ENCODE results near the gene CRYBG1. TPM values are rescaled to one million over a fixed set of nuclear protein-coding genes. Genes with fewer than 3 reads are reported as not detected.

CRYBG1 gene
- polyA plus RNA-seq, 2 of the 4 experiments (the other 2 are of a cell fraction), result 0.31 to 0.37 TPM

DNA sequence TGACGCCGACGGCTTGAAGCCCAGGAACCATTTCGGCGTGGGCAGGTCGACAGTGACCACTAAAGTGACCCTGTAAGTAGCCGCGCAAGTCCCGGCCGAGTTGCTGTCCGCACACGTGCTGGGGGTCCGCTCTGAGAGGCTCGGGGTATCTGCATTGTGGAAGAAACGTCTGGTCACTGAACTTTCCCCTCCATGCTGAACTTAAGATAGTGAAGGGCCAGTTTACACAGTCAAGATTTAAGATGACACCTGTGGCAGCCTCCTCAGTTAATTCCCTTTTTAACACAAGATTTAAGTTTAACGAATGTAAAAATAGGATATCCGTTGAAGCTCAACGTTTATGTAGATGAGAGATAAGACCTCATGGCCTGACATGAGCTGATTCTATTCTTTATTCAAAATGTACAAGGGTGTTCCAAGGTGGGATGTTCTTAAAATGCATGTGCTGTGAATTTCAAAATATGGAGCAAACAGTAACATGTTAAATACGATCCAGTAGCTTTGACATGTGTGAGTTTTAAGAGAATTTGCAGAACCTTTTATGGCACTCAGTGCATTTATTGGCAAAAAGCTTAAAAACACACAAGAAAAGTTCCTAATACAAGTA, 152.6 kb downstream of the CRYBG1 start (continued):
- TF ChIP-seq PHF8 (IDR thresholded peaks at IDR 0.05; ENCODE audit: borderline replicate concordance, low read depth) (no peak), JUN (IDR thresholded peaks at IDR 0.05) (no peak), TFCP2L1 (CRISPR knock-in tag; IDR thresholded peaks at IDR 0.05) (no peak), ZSCAN20 (CRISPR knock-in tag; IDR thresholded peaks at IDR 0.05) (no peak), NR3C1 (IDR thresholded peaks at IDR 0.05) (no peak), RNF2 (IDR thresholded peaks at IDR 0.05; ENCODE audit: borderline replicate concordance, low read depth) (no peak), RCOR1 (IDR thresholded peaks at IDR 0.05; ENCODE audit: low read depth, low read length) (no peak), CHD4 (IDR thresholded peaks at IDR 0.05; ENCODE audit: borderline replicate concordance) (no peak), KDM1A (IDR thresholded peaks at IDR 0.05; ENCODE audit: low read depth) (no peak), JUNB (IDR thresholded peaks at IDR 0.05) (no peak), POLR2A (IDR thresholded peaks at IDR 0.05; ENCODE audit: low read length) (no peak), SREBF2 (IDR thresholded peaks at IDR 0.05) (no peak)
- TF ChIP-seq, protein P1, sequence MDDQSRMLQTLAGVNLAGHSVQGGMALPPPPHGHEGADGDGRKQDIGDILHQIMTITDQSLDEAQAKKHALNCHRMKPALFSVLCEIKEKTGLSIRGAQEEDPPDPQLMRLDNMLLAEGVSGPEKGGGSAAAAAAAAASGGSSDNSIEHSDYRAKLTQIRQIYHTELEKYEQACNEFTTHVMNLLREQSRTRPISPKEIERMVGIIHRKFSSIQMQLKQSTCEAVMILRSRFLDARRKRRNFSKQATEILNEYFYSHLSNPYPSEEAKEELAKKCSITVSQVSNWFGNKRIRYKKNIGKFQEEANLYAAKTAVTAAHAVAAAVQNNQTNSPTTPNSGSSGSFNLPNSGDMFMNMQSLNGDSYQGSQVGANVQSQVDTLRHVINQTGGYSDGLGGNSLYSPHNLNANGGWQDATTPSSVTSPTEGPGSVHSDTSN (IDR thresholded peaks at IDR 0.05), result no peak

DNA sequence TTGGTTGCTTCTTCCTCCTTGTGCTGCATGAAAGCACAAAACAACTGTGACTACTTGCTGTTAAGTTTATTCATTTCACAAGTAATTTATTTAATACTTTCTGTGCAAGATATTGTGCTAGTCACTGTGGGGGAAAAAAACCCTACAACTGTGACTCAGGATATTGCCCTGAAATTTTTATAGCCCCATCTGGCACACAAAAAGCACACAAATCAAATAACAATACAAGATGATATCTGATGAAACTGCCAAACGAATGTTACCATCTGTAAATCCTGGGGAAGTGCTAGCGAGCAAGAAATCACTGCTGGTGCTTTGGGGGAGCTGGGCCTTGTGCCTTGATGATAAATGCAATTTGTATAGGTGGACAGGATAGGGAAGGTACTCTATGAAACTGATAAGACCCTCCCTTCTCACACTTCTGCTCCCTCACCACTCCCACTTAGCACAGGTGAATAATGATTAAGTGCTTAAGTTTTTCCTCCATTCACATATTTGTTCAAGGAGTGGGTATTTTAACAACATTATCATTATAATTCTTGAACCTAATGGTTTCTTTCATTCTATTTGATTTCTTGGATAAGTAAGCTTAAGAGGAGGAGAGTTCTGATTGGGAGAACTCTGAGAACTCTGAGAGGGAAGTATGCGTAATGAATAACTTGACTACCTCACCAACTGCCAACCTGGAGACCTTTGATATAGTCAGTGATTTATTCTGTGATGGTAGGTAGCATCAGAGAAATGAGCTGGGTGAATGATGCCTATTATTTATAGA, 153.5 kb downstream of the CRYBG1 start:
- ChIA-PET POLR2A (no interaction called here), CTCF (interaction anchor here (1.2 to 1.5 kb wide), 4 partner anchors 11 to 67 kb away, joined by 3 to 6 read pairs (median 3); no protein-coding TSS in a partner anchor)
- FAIRE-seq (no peak), DNase-seq (ENCODE audit: low read depth in 1 of 2, low spot score in 1 of 2) (no peak), ATAC-seq (no peak)
- 62% methylated on average over 3 of the region's 3 CpGs for WGBS (ENCODE audit: missing lambda C conversion rate)
- H3K4me1 ChIP-seq, result peaks cover 10% of the 10 kb centered on the region; the same call in 2 of the 3 replicates
- TF ChIP-seq, protein P2, sequence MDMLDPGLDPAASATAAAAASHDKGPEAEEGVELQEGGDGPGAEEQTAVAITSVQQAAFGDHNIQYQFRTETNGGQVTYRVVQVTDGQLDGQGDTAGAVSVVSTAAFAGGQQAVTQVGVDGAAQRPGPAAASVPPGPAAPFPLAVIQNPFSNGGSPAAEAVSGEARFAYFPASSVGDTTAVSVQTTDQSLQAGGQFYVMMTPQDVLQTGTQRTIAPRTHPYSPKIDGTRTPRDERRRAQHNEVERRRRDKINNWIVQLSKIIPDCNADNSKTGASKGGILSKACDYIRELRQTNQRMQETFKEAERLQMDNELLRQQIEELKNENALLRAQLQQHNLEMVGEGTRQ (IDR thresholded peaks at IDR 0.05), result no peak
- no peak for TF ChIP-seq CHD2 (IDR thresholded peaks at IDR 0.05; ENCODE audit: low read length, partially characterized antibody)
- no peak for TF ChIP-seq SMC3 (IDR thresholded peaks at IDR 0.05)
- TF ChIP-seq JUNB (IDR thresholded peaks at IDR 0.05), result no peak
- TF ChIP-seq, protein P3, sequence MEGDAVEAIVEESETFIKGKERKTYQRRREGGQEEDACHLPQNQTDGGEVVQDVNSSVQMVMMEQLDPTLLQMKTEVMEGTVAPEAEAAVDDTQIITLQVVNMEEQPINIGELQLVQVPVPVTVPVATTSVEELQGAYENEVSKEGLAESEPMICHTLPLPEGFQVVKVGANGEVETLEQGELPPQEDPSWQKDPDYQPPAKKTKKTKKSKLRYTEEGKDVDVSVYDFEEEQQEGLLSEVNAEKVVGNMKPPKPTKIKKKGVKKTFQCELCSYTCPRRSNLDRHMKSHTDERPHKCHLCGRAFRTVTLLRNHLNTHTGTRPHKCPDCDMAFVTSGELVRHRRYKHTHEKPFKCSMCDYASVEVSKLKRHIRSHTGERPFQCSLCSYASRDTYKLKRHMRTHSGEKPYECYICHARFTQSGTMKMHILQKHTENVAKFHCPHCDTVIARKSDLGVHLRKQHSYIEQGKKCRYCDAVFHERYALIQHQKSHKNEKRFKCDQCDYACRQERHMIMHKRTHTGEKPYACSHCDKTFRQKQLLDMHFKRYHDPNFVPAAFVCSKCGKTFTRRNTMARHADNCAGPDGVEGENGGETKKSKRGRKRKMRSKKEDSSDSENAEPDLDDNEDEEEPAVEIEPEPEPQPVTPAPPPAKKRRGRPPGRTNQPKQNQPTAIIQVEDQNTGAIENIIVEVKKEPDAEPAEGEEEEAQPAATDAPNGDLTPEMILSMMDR (IDR thresholded peaks at IDR 0.05), result no peak
- TF ChIP-seq POLR2AphosphoS2 (conservative IDR thresholded peaks at IDR 0.05; ENCODE audit: low read length), result no peak
- TF ChIP-seq NFE2L2 (conservative IDR thresholded peaks at IDR 0.05; ENCODE audit: low read length), result no peak
- no peak for TF ChIP-seq HOXB5 (CRISPR knock-in tag; IDR thresholded peaks at IDR 0.05)
- no peak for TF ChIP-seq FOSB (CRISPR knock-in tag; IDR thresholded peaks at IDR 0.05)
- TF ChIP-seq HOXA7 (CRISPR knock-in tag; IDR thresholded peaks at IDR 0.05), result no peak
- TF ChIP-seq NPAS2 (CRISPR knock-in tag; IDR thresholded peaks at IDR 0.05; ENCODE audit: borderline replicate concordance), result no peak
- TF ChIP-seq SREBF2 (IDR thresholded peaks at IDR 0.05), result no peak
- no peak for TF ChIP-seq KDM1A (IDR thresholded peaks at IDR 0.05; ENCODE audit: low read depth)
- TF ChIP-seq HEYL (CRISPR knock-in tag; IDR thresholded peaks at IDR 0.05), result no peak
- no peak for TF ChIP-seq RFX5 (IDR thresholded peaks at IDR 0.05)
- TF ChIP-seq EHMT2 (IDR thresholded peaks at IDR 0.05; ENCODE audit: low read depth), result no peak
- TF ChIP-seq, protein P4, sequence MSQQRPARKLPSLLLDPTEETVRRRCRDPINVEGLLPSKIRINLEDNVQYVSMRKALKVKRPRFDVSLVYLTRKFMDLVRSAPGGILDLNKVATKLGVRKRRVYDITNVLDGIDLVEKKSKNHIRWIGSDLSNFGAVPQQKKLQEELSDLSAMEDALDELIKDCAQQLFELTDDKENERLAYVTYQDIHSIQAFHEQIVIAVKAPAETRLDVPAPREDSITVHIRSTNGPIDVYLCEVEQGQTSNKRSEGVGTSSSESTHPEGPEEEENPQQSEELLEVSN (IDR thresholded peaks at IDR 0.05; ENCODE audit: borderline replicate concordance, low read depth), result no peak
- TF ChIP-seq TP53 (CRISPR knock-in tag; IDR thresholded peaks at IDR 0.05), result no peak
- H3K4me3 ChIP-seq, result no peak overlapping the region
- H3K9me3 ChIP-seq, result no peaks in the 10 kb centered on the region
- H3K27ac ChIP-seq, result no peak overlapping the region
- no peak overlapping the region for H3K4me2 ChIP-seq

Data from A549 (cell line).